Astrocyte (in vitro differentiated cells and primary cell): ENCODE results near the gene KISS1R.
"Not testable (repeated sequence)": the region's sequence is repeated elsewhere in the genome, so short reads cannot be mapped to it uniquely, and the experiment has no call there.

Experiments used
- CTCF ChIP-seq: IDR thresholded peaks from 2 replicates; pipeline ENCODE4 v1.5.1; 2011; ENCODE audit warnings: low read depth, mild to moderate bottlenecking, inconsistent platforms, low read length, moderate library complexity; ENCODE audit not compliant: insufficient read depth
- EZH2 ChIP-seq: IDR thresholded peaks from 2 replicates; pipeline ENCODE4 v1.6.1; 2012; ENCODE audit warnings: mild to moderate bottlenecking, low read length, inconsistent platforms; ENCODE audit not compliant: insufficient read depth

- not testable (repeated sequence) for TF ChIP-seq CTCF, EZH2
These were observed 40.4 kb downstream of the KISS1R start for GRCh38 chr19:957578-957977.
